NOMO-1 treated with dmso at 0.1 percent for 144 hours (cell line): ENCODE data around the gene APOL4.
"Not testable (repeated sequence)": the region's sequence is repeated elsewhere in the genome, so short reads cannot be mapped to it uniquely, and the experiment has no call there.

Experiments
- DNase-seq: peaks from one replicate; lab custom pipeline; 2025; ENCODE audit not compliant: unreplicated experiment; lab: John Stamatoyannopoulos, UW

Gene APOL4

GRCh38 chr22:36208914-36209313 is 7.3 kb upstream of the APOL4 start:
- DNase-seq: no peak

GRCh38 chr22:36208162-36208765 is 6.7 kb upstream of the APOL4 start:
- no peak for DNase-seq

- no peak for DNase-seq
These were observed 4.6 kb upstream of the APOL4 start for GRCh38 chr22:36206255-36206654.

- not testable (repeated sequence) for DNase-seq
These were observed 4.0 kb upstream of the APOL4 start for GRCh38 chr22:36205573-36205972.

- no peak for DNase-seq
These were observed 3.0 kb upstream of the APOL4 start for GRCh38 chr22:36204632-36205015.

GRCh38 chr22:36204001-36204631 is 2.5 kb upstream of the APOL4 start:
- no peak for DNase-seq

- DNase-seq: not testable (repeated sequence)
These were observed 1.8 kb upstream of the APOL4 start for GRCh38 chr22:36203441-36203840.

GRCh38 chr22:36202906-36203305 is 1.3 kb upstream of the APOL4 start:
- not testable (repeated sequence) for DNase-seq

- DNase-seq: not testable (repeated sequence)
These were observed 584 bp downstream of the APOL4 start for GRCh38 chr22:36201025-36201424.

- DNase-seq: no peak
These were observed 2.5 kb downstream of the APOL4 start for GRCh38 chr22:36199001-36199551.

GRCh38 chr22:36198536-36198935 is 3.1 kb downstream of the APOL4 start:
- no peak for DNase-seq

GRCh38 chr22:36197514-36198146 is 4.0 kb downstream of the APOL4 start:
- no peak for DNase-seq

- DNase-seq: no peak
These were observed 4.6 kb downstream of the APOL4 start for GRCh38 chr22:36197065-36197440.

- DNase-seq: no peak
These were observed 5.2 kb downstream of the APOL4 start for GRCh38 chr22:36196254-36197064.

GRCh38 chr22:36194971-36195370 is 6.6 kb downstream of the APOL4 start:
- DNase-seq: no peak

GRCh38 chr22:36194385-36194784 is 7.2 kb downstream of the APOL4 start:
- no peak for DNase-seq

- DNase-seq: no peak
These were observed 8.0 kb downstream of the APOL4 start for GRCh38 chr22:36193577-36193976.

- no peak for DNase-seq
These were observed 8.4 kb downstream of the APOL4 start for GRCh38 chr22:36193171-36193570.

- no peak for DNase-seq
These were observed 9.1 kb downstream of the APOL4 start for GRCh38 chr22:36192542-36192941.

- no peak for DNase-seq
These were observed 10.3 kb downstream of the APOL4 start for GRCh38 chr22:36191106-36191836.

- DNase-seq: not testable (repeated sequence)
These were observed 13.7 kb downstream of the APOL4 start for GRCh38 chr22:36187862-36188261.
